HTR-8/SVneo (cell line): Measurements from ENCODE around the gene GPR87.
A peak's percentile ranks its signal among the peaks of the same experiment; 100 is the strongest.

Experiments
- DNase-seq: peaks from one replicate; pipeline ENCODE4 v3.0.0; 2011; ENCODE audit warnings: low spot score, mixed read lengths; ENCODE audit not compliant: insufficient read length
- FAIRE-seq: peaks from 2 replicates; lab custom pipeline; 2011; peaks lifted over from hg19 to GRCh38; lab: Jason Lieb, UNC

Gene GPR87

GRCh38 chr3:151316267-151316991 lies at the start of gene GPR87:
GPR87 (minus strand) TSS chr3:151316820; CDS start chr3:151300100, 16,720 bp downstream.
- FAIRE-seq: no peak
- DNase-seq: no peak

- FAIRE-seq: no peak
- no peak for DNase-seq
Observed at GRCh38 chr3:151362751-151363174, 46.1 kb upstream of the GPR87 start.

GRCh38 chr3:151357463-151357850 lies 40.8 kb upstream of the GPR87 start:
- no peak for FAIRE-seq

GRCh38 chr3:151356794-151357462 lies 40.3 kb upstream of the GPR87 start:
- FAIRE-seq: no peak

More at GRCh38 chr3:151357463-151357850, 40.8 kb upstream of the GPR87 start:
- no peak for DNase-seq

GRCh38 chr3:151351648-151352047 lies 35.0 kb upstream of the GPR87 start:
- FAIRE-seq (no peak), DNase-seq (no peak)

More at GRCh38 chr3:151356794-151357462, 40.3 kb upstream of the GPR87 start:
- no peak for DNase-seq

- FAIRE-seq (no peak), DNase-seq (no peak)
Observed at GRCh38 chr3:151351219-151351618, 34.6 kb upstream of the GPR87 start.

- FAIRE-seq: no peak
Observed at GRCh38 chr3:151350656-151351055, 34.0 kb upstream of the GPR87 start.

GRCh38 chr3:151347432-151347831 lies 30.8 kb upstream of the GPR87 start:
- no peak for DNase-seq
- FAIRE-seq: peak; percentile 40

More at GRCh38 chr3:151350656-151351055, 34.0 kb upstream of the GPR87 start:
- DNase-seq: no peak

GRCh38 chr3:151346292-151346691 lies 29.7 kb upstream of the GPR87 start:
- FAIRE-seq: no peak

GRCh38 chr3:151345859-151346258 lies 29.2 kb upstream of the GPR87 start:
- DNase-seq (peak; percentile 9), FAIRE-seq (no peak)

More at GRCh38 chr3:151346292-151346691, 29.7 kb upstream of the GPR87 start:
- DNase-seq: no peak

- FAIRE-seq (no peak), DNase-seq (no peak)
Observed at GRCh38 chr3:151331696-151332095, 15.1 kb upstream of the GPR87 start.

- DNase-seq (no peak), FAIRE-seq (no peak)
Observed at GRCh38 chr3:151330899-151331298, 14.3 kb upstream of the GPR87 start.

GRCh38 chr3:151330379-151330778 lies 13.8 kb upstream of the GPR87 start:
- no peak for FAIRE-seq

GRCh38 chr3:151329363-151329762 lies 12.7 kb upstream of the GPR87 start, which contains the start of gene P2RY13:
P2RY13 (minus strand) TSS chr3:151329549; CDS start chr3:151329528, 21 bp downstream.
- DNase-seq (no peak), FAIRE-seq (no peak)

More at GRCh38 chr3:151330379-151330778, 13.8 kb upstream of the GPR87 start:
- no peak for DNase-seq

GRCh38 chr3:151328298-151328995 lies 11.8 kb upstream of the GPR87 start:
- FAIRE-seq (no peak), DNase-seq (no peak)

- DNase-seq (no peak), FAIRE-seq (no peak)
Observed at GRCh38 chr3:151327571-151328198, 11.1 kb upstream of the GPR87 start.

- FAIRE-seq: no peak
- DNase-seq: no peak
Observed at GRCh38 chr3:151322511-151322910, 5.9 kb upstream of the GPR87 start.

- FAIRE-seq (no peak), DNase-seq (no peak)
Observed at GRCh38 chr3:151321526-151321925, 4.9 kb upstream of the GPR87 start.

GRCh38 chr3:151320131-151320530 lies 3.5 kb upstream of the GPR87 start:
- FAIRE-seq: no peak

GRCh38 chr3:151319628-151320027 lies 3.0 kb upstream of the GPR87 start:
- no peak for FAIRE-seq
- DNase-seq: no peak

More at GRCh38 chr3:151320131-151320530, 3.5 kb upstream of the GPR87 start:
- DNase-seq: no peak
